HG03354 (cell line): ENCODE data around the gene C11orf24.

ENCODE experiments used
- ATAC-seq: cut with Tn5 transposase; IDR thresholded peaks from one replicate; pipeline ENCODE4 v1.9.1; 2021; ENCODE audit warnings: mild to moderate bottlenecking; ENCODE audit not compliant: unreplicated experiment, poor library complexity, severe bottlenecking

Gene C11orf24

GRCh38 chr11:68271781-68272608, at the start of gene C11orf24:
Gene C11orf24 (minus strand): TSS chr11:68271973. CDS start chr11:68263767, 8,206 bp downstream.
- peak; percentile 73 for ATAC-seq

DNA sequence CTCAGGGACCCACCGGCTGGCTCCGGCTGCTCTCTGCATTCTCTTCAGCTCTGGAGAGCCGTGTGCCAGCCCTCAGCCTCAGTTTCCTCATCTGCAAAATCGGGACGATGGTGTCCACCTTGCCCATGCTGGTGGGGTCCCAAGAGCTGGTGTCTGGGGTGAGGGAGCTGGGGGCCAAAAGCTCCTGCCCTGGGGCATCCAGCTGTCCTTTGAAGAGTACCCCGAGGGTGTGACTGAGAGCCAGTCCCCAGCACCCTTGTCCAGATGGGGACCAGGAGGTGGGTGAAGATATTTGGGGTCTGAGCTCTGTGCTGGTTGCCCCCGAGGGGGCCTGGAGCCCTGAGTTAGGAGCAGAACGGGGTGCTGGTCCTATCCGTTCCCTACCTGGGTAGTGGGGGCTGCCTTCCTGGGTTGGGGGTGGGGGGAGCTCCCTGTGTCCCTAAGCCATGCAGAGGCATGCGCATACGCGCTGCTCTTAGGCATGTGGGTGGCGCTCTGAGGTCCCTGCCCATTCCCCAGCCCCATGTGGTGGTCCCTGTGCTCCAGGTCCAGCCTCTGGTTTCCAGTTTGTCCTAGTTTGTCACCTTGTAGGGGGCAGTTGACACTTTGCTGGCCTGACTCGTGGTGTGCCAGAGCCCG, 45.5 kb upstream of the C11orf24 start:
- no peak for ATAC-seq

GRCh38 chr11:68315171-68315920, 43.6 kb upstream of the C11orf24 start:
- no peak for ATAC-seq

DNA sequence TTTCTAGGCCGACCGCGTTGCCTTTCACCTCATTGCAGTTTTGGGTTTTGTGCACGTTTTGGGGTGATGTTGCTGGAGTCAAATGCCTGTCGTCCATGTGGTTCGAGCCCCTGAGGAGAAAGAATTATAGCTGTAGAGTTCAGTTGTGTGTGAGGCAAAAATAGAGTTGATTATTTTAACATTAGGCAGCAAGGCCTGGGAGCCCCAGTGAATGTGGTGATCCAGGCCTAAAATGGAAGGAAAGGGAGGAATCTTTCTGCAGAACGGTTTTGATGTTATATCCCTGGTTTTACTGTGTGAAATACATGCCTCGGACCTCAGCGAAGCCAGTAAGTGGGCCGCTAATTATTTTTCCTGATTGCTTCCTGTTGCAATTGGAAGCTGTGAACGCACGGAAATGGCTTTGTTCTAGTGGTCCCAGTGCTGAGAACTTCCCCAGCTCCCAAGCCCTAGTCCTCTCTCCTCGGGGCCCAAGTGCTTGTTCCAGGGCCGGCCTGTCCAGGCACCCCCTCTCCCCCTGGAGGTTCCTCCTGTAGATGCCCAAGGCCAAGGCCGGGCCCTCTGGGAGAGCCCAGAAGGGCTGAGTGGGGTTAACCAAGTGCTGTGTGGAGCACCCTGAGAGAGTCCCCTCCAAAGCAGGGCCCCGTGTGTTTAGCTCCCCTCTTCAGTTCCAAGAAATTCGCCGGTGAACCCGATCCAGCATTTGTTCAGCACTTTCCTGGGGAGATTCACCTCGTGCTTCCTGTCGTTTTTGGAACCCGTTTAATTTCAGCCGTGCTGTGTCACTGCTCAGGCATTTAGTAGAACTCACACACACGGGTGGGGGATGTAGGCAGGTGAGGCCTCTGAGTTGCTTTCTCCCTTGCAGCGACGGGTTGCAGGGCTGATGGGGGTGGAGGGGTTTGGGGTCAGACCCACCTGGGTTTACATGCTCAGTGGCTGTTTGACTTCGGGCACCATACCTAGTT, 42.7 kb upstream of the C11orf24 start:
- no peak for ATAC-seq

DNA sequence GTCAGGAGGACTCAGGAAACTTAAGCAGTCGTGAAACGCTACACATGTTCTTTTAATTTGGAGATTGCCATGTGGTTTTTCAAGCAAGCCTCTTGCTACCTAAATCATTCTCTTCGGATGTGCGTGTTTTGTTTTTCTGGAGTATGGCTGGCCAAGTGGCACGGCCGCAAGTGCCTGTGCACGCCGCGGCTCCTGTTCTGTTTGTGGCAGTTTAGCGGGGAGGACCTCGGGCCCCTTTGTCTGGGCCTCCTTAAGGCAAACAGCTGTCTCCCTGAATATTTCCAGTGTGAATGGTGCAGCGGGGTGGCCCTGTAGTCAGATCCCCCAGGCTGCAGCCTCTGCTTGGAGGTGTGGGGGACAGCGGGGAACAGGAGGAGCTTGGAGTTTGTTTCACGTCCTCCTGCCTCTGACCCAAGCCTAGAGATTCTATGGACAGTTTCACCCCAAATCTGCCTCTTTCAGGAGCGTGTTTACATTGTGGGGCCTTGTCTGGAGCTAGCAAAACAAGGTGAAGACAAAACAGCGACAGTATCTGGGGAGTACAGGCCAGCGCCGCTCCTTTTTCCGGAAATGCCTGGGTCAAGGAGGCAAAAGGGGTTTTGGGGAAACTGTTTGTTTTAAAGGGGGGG, 41.9 kb upstream of the C11orf24 start:
- no peak for ATAC-seq

GRCh38 chr11:68312780-68313573, 41.2 kb upstream of the C11orf24 start:
- no peak for ATAC-seq

- ATAC-seq, result no peak
Observed at GRCh38 chr11:68312117-68312779, 40.5 kb upstream of the C11orf24 start, which contains the start of gene LRP5. Gene LRP5 (plus strand): TSS chr11:68312591. CDS start chr11:68312715, 124 bp downstream.

DNA sequence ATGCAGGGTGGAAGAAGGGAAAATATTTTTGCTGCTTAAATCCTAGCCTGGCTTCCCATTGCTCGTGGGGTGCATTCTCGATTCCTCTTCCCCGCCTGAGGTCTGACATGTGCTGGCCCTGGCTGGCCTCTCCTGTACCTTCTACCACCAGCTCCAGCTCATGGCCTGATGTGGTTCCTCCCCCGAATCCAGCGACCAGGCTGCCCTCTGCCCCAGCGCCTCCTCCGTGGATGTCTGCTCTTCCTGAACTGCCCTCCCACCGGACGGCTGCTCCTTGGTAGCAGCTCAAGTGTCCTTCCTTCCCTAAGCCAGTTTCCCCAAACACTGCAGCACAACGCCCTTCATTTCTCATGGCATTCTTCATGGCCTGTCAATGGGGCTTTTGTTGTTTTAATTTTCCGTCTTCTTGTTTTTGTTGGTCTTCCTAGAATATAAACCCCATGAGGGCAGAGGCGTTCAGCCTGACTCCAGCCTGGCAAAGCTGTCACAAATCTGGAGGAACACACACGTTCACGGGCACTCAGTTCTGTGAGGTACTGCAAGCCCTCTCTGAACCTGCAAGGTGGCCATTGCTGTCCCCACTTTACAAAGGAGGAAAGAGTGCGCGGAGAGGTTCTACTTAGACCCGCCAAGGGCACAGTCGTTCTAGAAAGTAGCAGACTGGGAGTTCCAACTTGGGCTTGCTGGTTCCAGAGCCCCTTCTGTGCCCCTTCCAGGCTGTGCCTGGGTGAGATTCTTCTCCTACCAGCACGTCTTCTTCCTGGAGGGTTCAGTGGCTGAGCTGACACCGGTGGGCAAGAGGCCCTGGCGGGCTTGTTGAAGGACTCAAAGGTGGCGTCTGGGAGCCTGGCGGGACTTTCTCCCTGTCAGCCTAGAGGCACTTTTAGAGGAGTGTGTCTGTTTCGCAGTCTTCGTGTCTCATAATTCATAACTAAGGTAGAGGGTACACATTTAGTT, 39.7 kb upstream of the C11orf24 start:
- ATAC-seq, result no peak

DNA sequence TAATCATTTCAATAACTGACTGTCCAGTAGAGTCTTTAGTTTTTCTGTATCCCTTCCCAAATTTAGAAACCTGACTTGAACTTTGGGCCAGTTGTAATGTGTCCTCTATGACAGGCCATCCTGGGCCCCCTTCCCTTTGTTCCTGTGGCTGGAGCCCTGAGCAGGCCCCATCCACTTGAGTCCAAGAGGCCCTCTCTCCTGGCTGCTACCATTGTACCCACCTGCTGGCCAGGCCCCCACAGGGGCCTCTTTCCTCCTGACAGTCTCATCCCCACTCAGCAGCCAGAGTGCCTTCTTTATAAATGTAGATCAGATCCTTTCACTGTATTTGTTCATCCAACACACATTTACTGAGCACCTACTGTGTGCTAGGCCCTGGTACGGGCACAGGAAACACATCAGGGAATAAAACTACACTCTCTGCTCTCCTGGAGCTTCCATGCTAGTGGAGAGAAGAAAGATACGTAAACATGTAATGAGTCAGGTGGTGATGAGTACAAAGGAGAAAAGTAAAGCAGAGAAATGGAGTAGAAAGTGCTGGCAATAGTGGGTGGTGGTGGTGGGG, 37.9 kb upstream of the C11orf24 start:
- ATAC-seq, result no peak

DNA sequence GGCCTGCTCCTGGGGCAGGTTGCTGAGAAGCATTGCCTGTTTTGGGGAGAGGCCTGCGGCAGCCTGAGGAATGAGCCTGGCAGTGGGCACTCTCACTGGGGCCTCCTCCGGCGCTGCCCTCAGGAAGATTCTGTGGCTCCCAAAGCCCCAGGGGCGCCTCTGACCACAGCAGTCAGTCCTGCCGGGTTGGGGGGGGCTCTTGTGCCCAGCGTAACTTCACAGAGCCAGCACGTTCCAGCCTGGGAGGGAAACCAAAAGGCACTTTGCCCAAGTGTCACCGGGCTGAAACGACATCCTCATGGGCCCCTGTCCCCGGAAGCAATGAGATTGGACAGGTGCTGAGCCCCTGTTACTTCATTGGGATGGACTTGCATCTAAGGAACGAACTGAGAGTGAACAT, 36.3 kb upstream of the C11orf24 start:
- ATAC-seq, result no peak

DNA sequence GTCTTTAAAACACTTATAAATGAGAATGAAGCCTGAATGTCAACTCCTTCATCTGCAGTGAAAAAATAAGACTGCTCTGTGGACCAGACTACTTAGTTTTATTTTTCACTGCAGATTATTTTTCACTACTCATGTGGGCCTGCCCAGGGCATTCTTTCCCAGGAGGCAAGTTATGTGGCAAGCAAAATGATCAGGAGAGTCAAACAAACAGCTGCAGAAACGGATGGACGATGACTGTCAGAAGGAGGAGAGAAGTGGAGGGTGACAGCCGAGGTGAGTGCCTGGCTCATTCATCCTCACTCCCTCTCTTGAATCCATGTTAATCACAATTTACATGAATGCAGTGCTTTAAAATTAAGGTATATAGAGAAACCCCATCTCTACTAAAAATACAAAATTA, 34.9 kb upstream of the C11orf24 start:
- ATAC-seq, result no peak

GRCh38 chr11:68303982-68304780, 32.4 kb upstream of the C11orf24 start:
- no peak for ATAC-seq

- no peak for ATAC-seq
Observed at GRCh38 chr11:68303083-68303482, 31.3 kb upstream of the C11orf24 start.

DNA sequence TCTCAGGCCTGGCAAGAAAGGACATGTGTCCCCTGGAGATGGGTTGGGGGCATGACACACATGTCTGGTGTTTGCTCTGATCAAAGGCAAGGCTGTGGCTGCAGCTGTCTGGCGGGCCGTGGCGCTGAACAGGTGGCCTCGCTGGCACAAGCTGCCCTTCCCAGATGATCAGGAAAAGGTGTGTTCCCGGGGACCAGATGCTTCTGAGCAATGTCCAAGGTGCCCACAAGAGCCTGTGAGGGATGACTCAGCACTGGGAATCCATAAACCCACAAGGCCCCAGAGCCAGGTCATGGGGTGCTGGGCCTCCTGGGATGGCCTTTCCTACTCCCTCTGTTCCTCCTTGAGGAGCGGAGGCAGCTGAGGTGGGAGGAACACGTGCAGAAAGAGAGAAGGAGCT, 30.9 kb upstream of the C11orf24 start:
- ATAC-seq, result no peak

- no peak for ATAC-seq
Observed at GRCh38 chr11:68302256-68302655, 30.5 kb upstream of the C11orf24 start.
